ENCODE data around the gene MRFAP1.
"Not testable (repeated sequence)": the region's sequence is repeated elsewhere in the genome, so short reads cannot be mapped to it uniquely, and the experiment has no call there.

MRFAP1 gene

GRCh38 chr4:6620891-6621555 lies 19.5 kb upstream of the MRFAP1 start:
- H3K9ac ChIP-seq (ENCODE audit: low read length), result no peak overlapping the region
- H3K4me1 ChIP-seq (ENCODE audit: control insufficient read depth, insufficient read depth, low read length), result 0 out of 2 replicates have a peak, but pooled peaks cover 2% of the 10 kb centered on the region
- peaks cover 11% of the 10 kb centered on the region for H3K36me3 ChIP-seq (ENCODE audit: control insufficient read depth, insufficient read depth, low read length)
- no peaks in the 10 kb centered on the region for H3K27me3 ChIP-seq (ENCODE audit: control insufficient read depth, insufficient read depth, low read length)
- 0 out of 2 replicates have a peak, but pooled peaks cover 5% of the 10 kb centered on the region for H3K9me3 ChIP-seq (ENCODE audit: control insufficient read depth, insufficient read depth, low read depth, low read length)
- no peak overlapping the region for H3K4me3 ChIP-seq (ENCODE audit: low read depth, low read length)
- no peak overlapping the region for H3K27ac ChIP-seq (ENCODE audit: low read depth, low read length)

- no peaks in the 10 kb centered on the region for H3K27me3 ChIP-seq (ENCODE audit: control insufficient read depth, insufficient read depth, low read length)
- peaks cover 6% of the 10 kb centered on the region for H3K36me3 ChIP-seq (ENCODE audit: control insufficient read depth, insufficient read depth, low read length)
These were observed 18.9 kb upstream of the MRFAP1 start for GRCh38 chr4:6621556-6621927.

GRCh38 chr4:6622744-6623143 lies 17.7 kb upstream of the MRFAP1 start:
- no peaks in the 10 kb centered on the region; the same call in 1 of the 2 replicates for H3K36me3 ChIP-seq (ENCODE audit: control insufficient read depth, insufficient read depth, low read length)
- H3K27me3 ChIP-seq (ENCODE audit: control insufficient read depth, insufficient read depth, low read length), result no peaks in the 10 kb centered on the region
- no peak overlapping the region for H3K9ac ChIP-seq (ENCODE audit: low read length)
- H3K4me3 ChIP-seq (ENCODE audit: low read depth, low read length), result no peak overlapping the region
- 0 out of 2 replicates have a peak, but pooled peaks cover 3% of the 10 kb centered on the region for H3K4me1 ChIP-seq (ENCODE audit: control insufficient read depth, insufficient read depth, low read length)
- H3K27ac ChIP-seq (ENCODE audit: low read depth, low read length), result no peak overlapping the region
- no peaks in the 10 kb centered on the region for H3K9me3 ChIP-seq (ENCODE audit: control insufficient read depth, insufficient read depth, low read depth, low read length)

More at GRCh38 chr4:6621556-6621927, 18.9 kb upstream of the MRFAP1 start:
- Histone ChIP-seq H3K27ac (ENCODE audit: low read depth, low read length) (no peak overlapping the region), H3K4me1 (ENCODE audit: control insufficient read depth, insufficient read depth, low read length) (0 out of 2 replicates have a peak, but pooled peaks cover 3% of the 10 kb centered on the region), H3K4me3 (ENCODE audit: low read depth, low read length) (no peak overlapping the region), H3K9me3 (ENCODE audit: control insufficient read depth, insufficient read depth, low read depth, low read length) (0 out of 2 replicates have a peak, but pooled peaks cover under 1% of the 10 kb centered on the region), H3K9ac (ENCODE audit: low read length) (no peak overlapping the region)

- H3K27me3 ChIP-seq (ENCODE audit: control insufficient read depth, insufficient read depth, low read length), result no peaks in the 10 kb centered on the region
- no peak overlapping the region for H3K27ac ChIP-seq (ENCODE audit: low read depth, low read length)
- no peak overlapping the region for H3K9ac ChIP-seq (ENCODE audit: low read length)
- no peaks in the 10 kb centered on the region for H3K36me3 ChIP-seq (ENCODE audit: control insufficient read depth, insufficient read depth, low read length)
- no peaks in the 10 kb centered on the region for H3K9me3 ChIP-seq (ENCODE audit: control insufficient read depth, insufficient read depth, low read depth, low read length)
- 0 out of 2 replicates have a peak, but pooled peaks cover 3% of the 10 kb centered on the region for H3K4me1 ChIP-seq (ENCODE audit: control insufficient read depth, insufficient read depth, low read length)
- no peak overlapping the region for H3K4me3 ChIP-seq (ENCODE audit: low read depth, low read length)
These were observed 15.2 kb upstream of the MRFAP1 start for GRCh38 chr4:6625256-6625655.

GRCh38 chr4:6626066-6626465 lies 14.4 kb upstream of the MRFAP1 start:
- Histone ChIP-seq H3K36me3 (ENCODE audit: control insufficient read depth, insufficient read depth, low read length) (no peaks in the 10 kb centered on the region), H3K27me3 (ENCODE audit: control insufficient read depth, insufficient read depth, low read length) (no peaks in the 10 kb centered on the region), H3K9me3 (ENCODE audit: control insufficient read depth, insufficient read depth, low read depth, low read length) (no peaks in the 10 kb centered on the region), H3K4me1 (ENCODE audit: control insufficient read depth, insufficient read depth, low read length) (0 out of 2 replicates have a peak, but pooled peaks cover 3% of the 10 kb centered on the region), H3K9ac (ENCODE audit: low read length) (no peak overlapping the region), H3K27ac (ENCODE audit: low read depth, low read length) (no peak overlapping the region), H3K4me3 (ENCODE audit: low read depth, low read length) (no peak overlapping the region)

- Histone ChIP-seq H3K4me1 (ENCODE audit: control insufficient read depth, insufficient read depth, low read length) (peaks cover 4% of the 10 kb centered on the region; the same call in 1 of the 2 replicates), H3K4me3 (ENCODE audit: low read depth, low read length) (no peak overlapping the region), H3K27me3 (ENCODE audit: control insufficient read depth, insufficient read depth, low read length) (no peaks in the 10 kb centered on the region), H3K27ac (ENCODE audit: low read depth, low read length) (no peak overlapping the region), H3K9ac (ENCODE audit: low read length) (no peak overlapping the region), H3K36me3 (ENCODE audit: control insufficient read depth, insufficient read depth, low read length) (no peaks in the 10 kb centered on the region), H3K9me3 (ENCODE audit: control insufficient read depth, insufficient read depth, low read depth, low read length) (no peaks in the 10 kb centered on the region)
These were observed 12.7 kb upstream of the MRFAP1 start for GRCh38 chr4:6627832-6628231.

- peaks cover 10% of the 10 kb centered on the region for H3K4me1 ChIP-seq (ENCODE audit: control insufficient read depth, insufficient read depth, low read length)
- not testable (repeated sequence) for H3K9ac ChIP-seq (ENCODE audit: low read length); H3K9me3 ChIP-seq (ENCODE audit: control insufficient read depth, insufficient read depth, low read depth, low read length); H3K36me3 ChIP-seq (ENCODE audit: control insufficient read depth, insufficient read depth, low read length); H3K27ac ChIP-seq (ENCODE audit: low read depth, low read length); H3K4me3 ChIP-seq (ENCODE audit: low read depth, low read length); H3K27me3 ChIP-seq (ENCODE audit: control insufficient read depth, insufficient read depth, low read length)
These were observed 12.0 kb upstream of the MRFAP1 start for GRCh38 chr4:6628484-6628883.

- Histone ChIP-seq H3K27ac (ENCODE audit: low read depth, low read length) (no peak overlapping the region), H3K4me1 (ENCODE audit: control insufficient read depth, insufficient read depth, low read length) (peaks cover 11% of the 10 kb centered on the region), H3K9me3 (ENCODE audit: control insufficient read depth, insufficient read depth, low read depth, low read length) (no peaks in the 10 kb centered on the region), H3K4me3 (ENCODE audit: low read depth, low read length) (no peak overlapping the region), H3K36me3 (ENCODE audit: control insufficient read depth, insufficient read depth, low read length) (no peaks in the 10 kb centered on the region), H3K27me3 (ENCODE audit: control insufficient read depth, insufficient read depth, low read length) (no peaks in the 10 kb centered on the region), H3K9ac (ENCODE audit: low read length) (no peak overlapping the region)
These were observed 8.4 kb upstream of the MRFAP1 start for GRCh38 chr4:6632125-6632524.

GRCh38 chr4:6633091-6633906 lies 7.2 kb upstream of the MRFAP1 start:
- H3K9ac ChIP-seq (ENCODE audit: low read length), result no peak overlapping the region
- no peak overlapping the region for H3K27ac ChIP-seq (ENCODE audit: low read depth, low read length)
- peaks cover 11% of the 10 kb centered on the region for H3K4me1 ChIP-seq (ENCODE audit: control insufficient read depth, insufficient read depth, low read length)
- no peaks in the 10 kb centered on the region for H3K36me3 ChIP-seq (ENCODE audit: control insufficient read depth, insufficient read depth, low read length)
- H3K4me3 ChIP-seq (ENCODE audit: low read depth, low read length), result no peak overlapping the region
- H3K9me3 ChIP-seq (ENCODE audit: control insufficient read depth, insufficient read depth, low read depth, low read length), result no peaks in the 10 kb centered on the region
- H3K27me3 ChIP-seq (ENCODE audit: control insufficient read depth, insufficient read depth, low read length), result no peaks in the 10 kb centered on the region

GRCh38 chr4:6634746-6635145 lies 5.7 kb upstream of the MRFAP1 start:
- Histone ChIP-seq H3K9ac (ENCODE audit: low read length) (no peak overlapping the region), H3K4me3 (ENCODE audit: low read depth, low read length) (no peak overlapping the region), H3K27me3 (ENCODE audit: control insufficient read depth, insufficient read depth, low read length) (no peaks in the 10 kb centered on the region), H3K36me3 (ENCODE audit: control insufficient read depth, insufficient read depth, low read length) (no peaks in the 10 kb centered on the region), H3K9me3 (ENCODE audit: control insufficient read depth, insufficient read depth, low read depth, low read length) (no peaks in the 10 kb centered on the region), H3K27ac (ENCODE audit: low read depth, low read length) (no peak overlapping the region), H3K4me1 (ENCODE audit: control insufficient read depth, insufficient read depth, low read length) (peaks cover 11% of the 10 kb centered on the region)

- Histone ChIP-seq H3K27me3 (ENCODE audit: control insufficient read depth, insufficient read depth, low read length) (no peaks in the 10 kb centered on the region), H3K27ac (ENCODE audit: low read depth, low read length) (no peak overlapping the region), H3K36me3 (ENCODE audit: control insufficient read depth, insufficient read depth, low read length) (peaks cover 16% of the 10 kb centered on the region), H3K4me3 (ENCODE audit: low read depth, low read length) (no peak overlapping the region), H3K9me3 (ENCODE audit: control insufficient read depth, insufficient read depth, low read depth, low read length) (no peaks in the 10 kb centered on the region), H3K9ac (ENCODE audit: low read length) (no peak overlapping the region), H3K4me1 (ENCODE audit: control insufficient read depth, insufficient read depth, low read length) (peaks cover 14% of the 10 kb centered on the region)
These were observed 1.3 kb upstream of the MRFAP1 start for GRCh38 chr4:6639137-6639680.
